Ascending aorta (tissue), 2 donors: ENCODE results near the gene IQCH. TPM values are rescaled to one million over a fixed set of nuclear protein-coding genes. Genes with fewer than 3 reads are reported as not detected.

Source experiments
- DNase-seq, 2 donors: peaks; one replicate each; pipeline ENCODE4 v3.0.0-alpha.2; 2019; ENCODE audit warnings: low spot score in 2 of 2
- H3K27ac ChIP-seq, 2 donors: fragments of 200-600 bp; sonication (generic); one replicate each; pipeline ENCODE4 v1.5.1; 2016 to 2017; ENCODE audit warnings: mild to moderate bottlenecking in 1 of 2
- H3K27me3 ChIP-seq: fragments of 200-600 bp; sonication (generic); one replicate; pipeline ENCODE4 v1.5.1; 2017
- H3K36me3 ChIP-seq, 2 donors: fragments of 200-600 bp; sonication (generic); one replicate each; pipeline ENCODE4 v1.5.1; 2016
- H3K4me1 ChIP-seq, 2 donors: fragments of 200-600 bp; sonication (generic); one replicate each; pipeline ENCODE4 v1.5.1; 2016 to 2017; ENCODE audit warnings: mild to moderate bottlenecking in 1 of 2
- H3K4me3 ChIP-seq, 2 donors: fragments of 200-600 bp; sonication (generic); one replicate each; pipeline ENCODE4 v1.5.1; 2016 to 2017; ENCODE audit warnings: mild to moderate bottlenecking in 1 of 2
- H3K9me3 ChIP-seq, 2 donors: fragments of 200-600 bp; sonication (generic); one replicate each; pipeline ENCODE4 v1.5.1; 2016
- intact Hi-C: fragments of 100-400 bp; cut with DNase I; formaldehyde crosslinking; loops from one replicate; pipeline ENCODE4 v1.15.1; 2023
- total RNA-seq: library from RNA; depleted of rRNA; stranded (reverse); fragments of >200 nt; gene quantifications from one replicate; pipeline ENCODE4 v1.1.0, GENCODE V29; 2016
- TF ChIP-seq, protein P1 (sequence below), 3 experiments: fragments of 200-600 bp in 2 of 3; fragments of 450-650 bp in 1 of 3; sonication (generic) in 2 of 3; IDR thresholded peaks; one replicate each; pipeline ENCODE4 v1.5.1; 2016 to 2019; ENCODE audit warnings: antibody characterized with exemption in 3 of 3, mild to moderate bottlenecking in 1 of 3, moderate library complexity in 1 of 3

The IQCH gene
- total RNA-seq, 1 donor from 2014 or later, result not detected

DNA sequence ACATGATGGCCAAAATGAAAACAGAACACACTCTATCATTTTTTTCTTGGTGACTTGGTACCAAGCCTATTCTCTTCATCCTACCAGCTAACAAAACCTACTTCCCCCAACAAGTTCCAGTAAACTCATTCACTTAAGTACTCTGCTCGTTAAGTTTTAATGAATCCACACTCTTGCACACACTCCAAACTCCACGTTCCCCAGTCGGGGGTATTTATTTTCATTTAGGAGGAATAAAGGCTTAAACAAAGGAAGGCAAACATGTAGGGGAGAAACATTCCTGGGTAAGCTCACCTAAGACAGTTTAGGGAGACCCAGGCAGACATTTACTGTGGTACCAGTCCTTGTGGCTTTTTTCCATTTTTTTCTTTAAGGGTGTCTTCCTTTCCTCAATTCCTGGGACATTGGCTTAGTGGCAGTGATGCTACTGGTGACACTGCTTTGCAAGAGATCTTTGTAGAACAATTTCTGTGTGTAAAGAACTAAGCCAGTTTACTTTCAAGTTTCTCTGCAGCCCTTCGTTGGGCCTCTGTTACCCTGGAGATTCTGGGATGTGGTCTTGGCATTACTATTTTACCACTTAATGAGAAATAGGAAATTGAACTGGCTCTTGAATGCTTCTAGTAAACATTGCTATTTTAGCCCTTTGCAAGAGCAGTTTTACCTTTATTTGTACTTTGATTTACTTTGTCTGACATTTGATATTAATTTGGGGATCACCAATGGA, 149.0 kb downstream of the IQCH start:
- no peaks in the 10 kb centered on the region for H3K27me3 ChIP-seq
- intact Hi-C loops, result no loop called here
- DNase-seq, result no peak
- no peak overlapping the region for H3K4me3 ChIP-seq
- TF ChIP-seq, protein P1, sequence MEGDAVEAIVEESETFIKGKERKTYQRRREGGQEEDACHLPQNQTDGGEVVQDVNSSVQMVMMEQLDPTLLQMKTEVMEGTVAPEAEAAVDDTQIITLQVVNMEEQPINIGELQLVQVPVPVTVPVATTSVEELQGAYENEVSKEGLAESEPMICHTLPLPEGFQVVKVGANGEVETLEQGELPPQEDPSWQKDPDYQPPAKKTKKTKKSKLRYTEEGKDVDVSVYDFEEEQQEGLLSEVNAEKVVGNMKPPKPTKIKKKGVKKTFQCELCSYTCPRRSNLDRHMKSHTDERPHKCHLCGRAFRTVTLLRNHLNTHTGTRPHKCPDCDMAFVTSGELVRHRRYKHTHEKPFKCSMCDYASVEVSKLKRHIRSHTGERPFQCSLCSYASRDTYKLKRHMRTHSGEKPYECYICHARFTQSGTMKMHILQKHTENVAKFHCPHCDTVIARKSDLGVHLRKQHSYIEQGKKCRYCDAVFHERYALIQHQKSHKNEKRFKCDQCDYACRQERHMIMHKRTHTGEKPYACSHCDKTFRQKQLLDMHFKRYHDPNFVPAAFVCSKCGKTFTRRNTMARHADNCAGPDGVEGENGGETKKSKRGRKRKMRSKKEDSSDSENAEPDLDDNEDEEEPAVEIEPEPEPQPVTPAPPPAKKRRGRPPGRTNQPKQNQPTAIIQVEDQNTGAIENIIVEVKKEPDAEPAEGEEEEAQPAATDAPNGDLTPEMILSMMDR (IDR thresholded peaks at IDR 0.05), result no peak
- H3K9me3 ChIP-seq, result no peaks in the 10 kb centered on the region
- no peaks in the 10 kb centered on the region for H3K4me1 ChIP-seq
- H3K36me3 ChIP-seq, result no peaks in the 10 kb centered on the region
- no peak overlapping the region for H3K27ac ChIP-seq

DNA sequence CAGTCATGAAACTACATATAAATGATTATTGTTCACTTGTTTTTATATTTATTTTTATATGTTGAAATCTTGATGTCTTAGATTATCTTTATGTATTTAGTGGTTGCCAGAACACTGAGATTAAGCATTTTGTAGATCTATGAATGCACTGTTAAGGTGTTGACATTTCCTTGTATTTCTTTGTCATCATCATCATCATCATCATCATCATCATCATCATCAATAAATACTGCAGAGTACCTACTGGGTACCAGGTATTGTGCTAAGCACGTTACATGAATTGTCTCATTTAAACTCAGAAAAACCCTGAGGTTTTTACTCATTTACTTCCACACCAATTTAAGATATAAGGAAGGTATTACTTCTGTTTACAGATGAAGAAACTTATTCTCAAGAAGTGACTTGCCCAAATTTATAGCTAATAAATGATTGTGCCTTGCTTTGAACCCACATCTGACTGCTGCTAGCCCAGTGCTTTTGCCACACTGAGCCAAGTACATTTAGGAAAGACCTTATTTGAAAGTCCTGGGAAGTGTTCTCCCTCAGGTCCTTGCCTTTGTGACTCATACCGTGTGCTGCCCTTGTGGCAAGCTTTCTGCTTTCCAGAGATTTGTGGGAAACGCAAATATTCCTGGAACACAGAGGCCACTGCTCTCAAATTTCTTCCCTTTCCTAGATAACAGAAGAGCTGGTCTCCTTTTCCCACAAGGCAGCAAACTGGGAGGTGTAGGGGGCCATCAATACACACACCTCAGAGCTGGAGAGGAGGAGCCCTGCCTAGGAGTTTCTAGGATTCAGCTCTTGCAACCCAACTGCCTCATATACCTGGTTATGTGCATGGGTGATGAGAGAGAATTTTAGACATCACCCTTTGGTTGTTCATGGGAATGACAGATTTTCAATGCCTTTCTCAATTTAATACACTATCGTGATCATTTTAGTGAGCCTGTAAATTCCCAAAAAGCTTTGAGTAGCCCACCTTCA, 150.9 kb downstream of the IQCH start:
- Histone ChIP-seq H3K4me3 (no peak overlapping the region), H3K27ac (no peak overlapping the region), H3K9me3 (no peaks in the 10 kb centered on the region), H3K36me3 (no peaks in the 10 kb centered on the region), H3K27me3 (no peaks in the 10 kb centered on the region), H3K4me1 (no peaks in the 10 kb centered on the region)
- no peak for DNase-seq
- intact Hi-C loops, result no loop called here
- TF ChIP-seq, protein P1 (IDR thresholded peaks at IDR 0.05), result no peak

DNA sequence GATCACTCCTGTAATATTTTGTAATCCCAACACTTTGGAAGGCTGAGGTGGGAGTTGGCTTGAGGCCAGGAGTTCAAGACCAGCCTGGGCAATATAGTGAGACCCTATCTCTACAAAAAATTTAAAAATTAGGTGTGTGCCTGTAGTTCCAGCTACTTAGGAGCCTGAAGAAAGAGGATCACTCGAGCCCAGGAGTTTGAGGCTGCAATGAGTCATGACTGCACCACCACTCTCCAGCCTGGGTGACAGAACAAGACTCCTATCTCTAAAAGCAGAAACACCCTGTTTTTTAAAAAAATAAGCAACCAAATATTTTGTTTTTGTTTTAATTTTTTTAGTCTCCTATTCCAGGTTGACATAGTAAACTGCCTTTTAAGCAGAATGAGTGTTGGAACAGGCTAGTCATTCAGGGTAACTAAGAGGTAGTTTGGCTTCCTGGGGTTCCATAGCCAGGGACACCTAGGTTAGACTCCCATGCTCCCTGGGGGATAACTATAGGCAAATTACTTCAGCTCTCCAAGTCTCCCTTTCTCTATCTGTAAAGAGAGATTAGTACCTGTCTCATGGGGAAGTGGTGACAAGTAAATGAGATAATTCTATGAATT, 151.8 kb downstream of the IQCH start:
- DNase-seq, result no peak
- H3K4me3 ChIP-seq, result no peak overlapping the region
- H3K27me3 ChIP-seq, result no peaks in the 10 kb centered on the region
- H3K9me3 ChIP-seq, result no peaks in the 10 kb centered on the region
- H3K36me3 ChIP-seq, result no peaks in the 10 kb centered on the region
- TF ChIP-seq, protein P1 (IDR thresholded peaks at IDR 0.05), result no peak
- no peak overlapping the region for H3K27ac ChIP-seq
- intact Hi-C loops, result no loop called here
- no peaks in the 10 kb centered on the region for H3K4me1 ChIP-seq

DNA sequence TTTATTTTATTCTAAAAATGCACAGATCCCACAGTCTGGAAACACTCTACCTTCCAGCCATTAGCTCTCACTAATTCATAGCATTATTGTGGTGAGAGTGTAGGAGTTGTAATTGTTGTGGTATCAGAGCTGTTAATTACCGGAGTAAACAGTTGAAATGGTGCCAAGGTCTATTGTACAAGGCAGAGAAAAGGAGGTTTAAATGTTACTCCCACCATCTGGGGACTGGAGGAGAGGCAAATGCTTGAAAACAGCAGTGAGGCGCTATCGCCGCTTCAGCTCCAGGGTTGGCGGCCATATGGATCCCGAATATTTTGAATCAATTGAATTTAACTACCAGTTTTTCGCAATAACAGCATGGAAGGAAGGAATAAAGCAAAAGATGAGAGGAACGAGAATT, 153.2 kb downstream of the IQCH start:
- no peaks in the 10 kb centered on the region for H3K9me3 ChIP-seq
- H3K36me3 ChIP-seq, result no peaks in the 10 kb centered on the region
- H3K27ac ChIP-seq, result no peak overlapping the region
- no peak overlapping the region for H3K4me3 ChIP-seq
- intact Hi-C loops, result no loop called here
- no peak for DNase-seq
- no peaks in the 10 kb centered on the region for H3K27me3 ChIP-seq
- H3K4me1 ChIP-seq, result no peaks in the 10 kb centered on the region
- TF ChIP-seq, protein P1 (IDR thresholded peaks at IDR 0.05), result no peak

DNA sequence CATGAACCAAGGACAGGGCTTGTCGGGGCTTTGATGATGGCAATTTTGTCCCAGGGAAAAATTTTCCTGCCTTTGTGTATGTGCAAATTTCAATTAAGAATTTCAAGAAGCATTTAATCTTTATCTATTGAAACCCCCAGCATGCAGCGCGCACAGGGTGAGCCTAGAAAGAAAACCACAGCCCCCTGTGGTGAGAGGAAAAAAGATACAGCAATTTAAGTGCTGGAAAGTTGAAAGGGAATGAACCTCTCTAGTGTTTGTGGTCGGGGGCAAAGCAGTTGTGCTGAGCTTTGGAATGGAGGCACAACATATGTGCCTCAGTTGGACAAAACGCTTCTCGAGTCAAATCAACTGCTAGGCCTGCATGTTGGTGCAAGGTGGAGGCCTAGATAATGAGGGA, 154.6 kb downstream of the IQCH start:
- Histone ChIP-seq H3K27me3 (no peaks in the 10 kb centered on the region), H3K4me1 (no peaks in the 10 kb centered on the region), H3K4me3 (no peak overlapping the region), H3K27ac (no peak overlapping the region), H3K36me3 (no peaks in the 10 kb centered on the region), H3K9me3 (no peaks in the 10 kb centered on the region)
- intact Hi-C loops, result no loop called here
- TF ChIP-seq, protein P1 (IDR thresholded peaks at IDR 0.05), result no peak
- no peak for DNase-seq
